ENCODE data around the gene NOS3. TPM values are rescaled to one million over a fixed set of nuclear protein-coding genes. Genes with fewer than 3 reads are reported as not detected.

Gene NOS3
- total RNA-seq, 1 donor from 2014 or later, result 12.6 TPM

- intact Hi-C loops (cut with micrococcal nuclease), result no loop called here
- DNase-seq, result no peak
Measured at GRCh38 chr7:150999001-150999400, 8.2 kb downstream of the NOS3 start.

GRCh38 chr7:150999497-151000230 is 8.8 kb downstream of the NOS3 start:
- Histone ChIP-seq H3K4me3 (no peak overlapping the region), H3K27me3 (ENCODE audit: low read depth) (no peaks in the 10 kb centered on the region), H3K36me3 (peaks cover 8% of the 10 kb centered on the region), H3K4me1 (peaks cover 17% of the 10 kb centered on the region), H3K27ac (replicated peaks) (no peak overlapping the region), H3K9me3 (replicated peaks) (no peaks in the 10 kb centered on the region)
- no peak for DNase-seq
- intact Hi-C loops (cut with micrococcal nuclease), result no loop called here
- TF ChIP-seq CTCF (IDR thresholded peaks at IDR 0.05; ENCODE audit: borderline replicate concordance), result no peak

More at GRCh38 chr7:150999001-150999400, 8.2 kb downstream of the NOS3 start:
- Histone ChIP-seq H3K27me3 (ENCODE audit: low read depth) (no peaks in the 10 kb centered on the region), H3K4me1 (peaks cover 24% of the 10 kb centered on the region), H3K27ac (replicated peaks) (no peak overlapping the region), H3K4me3 (no peak overlapping the region), H3K36me3 (peaks cover 8% of the 10 kb centered on the region), H3K9me3 (replicated peaks) (no peaks in the 10 kb centered on the region)
- no peak for TF ChIP-seq CTCF (IDR thresholded peaks at IDR 0.05; ENCODE audit: borderline replicate concordance)

GRCh38 chr7:151000897-151001495 is 10.2 kb downstream of the NOS3 start:
- intact Hi-C loops (cut with micrococcal nuclease), result no loop called here
- H3K27me3 ChIP-seq (ENCODE audit: low read depth), result no peaks in the 10 kb centered on the region
- no peaks in the 10 kb centered on the region for H3K9me3 ChIP-seq (replicated peaks)
- peaks cover 10% of the 10 kb centered on the region for H3K4me1 ChIP-seq
- TF ChIP-seq CTCF (IDR thresholded peaks at IDR 0.05; ENCODE audit: borderline replicate concordance), result no peak
- no peak overlapping the region for H3K4me3 ChIP-seq
- peaks cover 12% of the 10 kb centered on the region for H3K36me3 ChIP-seq
- DNase-seq, result no peak
- no peak overlapping the region for H3K27ac ChIP-seq (replicated peaks)

- no peak for TF ChIP-seq CTCF (IDR thresholded peaks at IDR 0.05; ENCODE audit: borderline replicate concordance)
- H3K27ac ChIP-seq (replicated peaks), result no peak overlapping the region
- no peaks in the 10 kb centered on the region for H3K9me3 ChIP-seq (replicated peaks)
- no peaks in the 10 kb centered on the region for H3K27me3 ChIP-seq (ENCODE audit: low read depth)
- peaks cover 9% of the 10 kb centered on the region for H3K4me1 ChIP-seq
- no peak overlapping the region for H3K4me3 ChIP-seq
- DNase-seq, result no peak
- intact Hi-C loops (cut with micrococcal nuclease), result no loop called here
- peaks cover 12% of the 10 kb centered on the region for H3K36me3 ChIP-seq
Measured at GRCh38 chr7:151001546-151001945, 10.7 kb downstream of the NOS3 start.

- no peak for DNase-seq
- intact Hi-C loops (cut with micrococcal nuclease), result no loop called here
- H3K36me3 ChIP-seq, result peaks cover 12% of the 10 kb centered on the region
Measured at GRCh38 chr7:151003572-151003971, 12.8 kb downstream of the NOS3 start.

More at GRCh38 chr7:151003572-151003971, 12.8 kb downstream of the NOS3 start:
- Histone ChIP-seq H3K4me3 (no peak overlapping the region), H3K9me3 (replicated peaks) (no peaks in the 10 kb centered on the region), H3K27me3 (ENCODE audit: low read depth) (no peaks in the 10 kb centered on the region), H3K4me1 (peaks cover 25% of the 10 kb centered on the region), H3K27ac (replicated peaks) (no peak overlapping the region)
- TF ChIP-seq CTCF (IDR thresholded peaks at IDR 0.05; ENCODE audit: borderline replicate concordance), result no peak

Measured in left ventricle myocardium inferior (tissue), 1 donor.